Measurements from ENCODE around the gene SLC36A1.

DNA sequence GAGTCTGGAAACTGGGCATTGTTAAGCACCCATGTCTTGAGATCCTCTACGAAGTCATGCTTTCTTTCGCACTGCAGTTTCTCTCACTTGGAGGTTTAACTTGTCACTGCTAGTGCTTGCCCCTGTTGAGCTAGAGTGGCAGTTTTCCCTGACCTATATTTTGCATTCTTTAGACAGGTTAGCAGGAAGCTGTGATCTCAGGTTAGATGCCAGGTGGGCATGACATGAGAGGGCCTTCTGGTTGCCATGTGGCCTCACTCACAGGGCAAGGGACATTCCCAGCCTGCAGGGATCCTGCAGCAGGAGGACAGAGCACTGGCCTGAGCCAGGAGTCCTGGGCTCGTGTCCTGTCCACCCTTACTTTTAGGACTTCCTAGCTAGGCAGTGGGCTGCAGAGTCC lies 28.6 kb downstream of the SLC36A1 start:
- TF ChIP-seq TAF1 (IDR thresholded peaks at IDR 0.05; ENCODE audit: borderline replicate concordance, low read depth, low read length) = no peak
- no peak for TF ChIP-seq SMC3 (IDR thresholded peaks at IDR 0.05; ENCODE audit: low read depth, low read length)
- TF ChIP-seq CHD2 (IDR thresholded peaks at IDR 0.05; ENCODE audit: low read length, partially characterized antibody) = no peak
- no peak for TF ChIP-seq JUND (IDR thresholded peaks at IDR 0.05)
- TF ChIP-seq RFX5 (IDR thresholded peaks at IDR 0.05; ENCODE audit: low read length) = no peak
- TF ChIP-seq, protein P1, sequence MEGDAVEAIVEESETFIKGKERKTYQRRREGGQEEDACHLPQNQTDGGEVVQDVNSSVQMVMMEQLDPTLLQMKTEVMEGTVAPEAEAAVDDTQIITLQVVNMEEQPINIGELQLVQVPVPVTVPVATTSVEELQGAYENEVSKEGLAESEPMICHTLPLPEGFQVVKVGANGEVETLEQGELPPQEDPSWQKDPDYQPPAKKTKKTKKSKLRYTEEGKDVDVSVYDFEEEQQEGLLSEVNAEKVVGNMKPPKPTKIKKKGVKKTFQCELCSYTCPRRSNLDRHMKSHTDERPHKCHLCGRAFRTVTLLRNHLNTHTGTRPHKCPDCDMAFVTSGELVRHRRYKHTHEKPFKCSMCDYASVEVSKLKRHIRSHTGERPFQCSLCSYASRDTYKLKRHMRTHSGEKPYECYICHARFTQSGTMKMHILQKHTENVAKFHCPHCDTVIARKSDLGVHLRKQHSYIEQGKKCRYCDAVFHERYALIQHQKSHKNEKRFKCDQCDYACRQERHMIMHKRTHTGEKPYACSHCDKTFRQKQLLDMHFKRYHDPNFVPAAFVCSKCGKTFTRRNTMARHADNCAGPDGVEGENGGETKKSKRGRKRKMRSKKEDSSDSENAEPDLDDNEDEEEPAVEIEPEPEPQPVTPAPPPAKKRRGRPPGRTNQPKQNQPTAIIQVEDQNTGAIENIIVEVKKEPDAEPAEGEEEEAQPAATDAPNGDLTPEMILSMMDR (IDR thresholded peaks at IDR 0.05) = no peak
- TF ChIP-seq GABPA (IDR thresholded peaks at IDR 0.05; ENCODE audit: low read depth) = no peak
